K562 (cell line): ENCODE data around the gene IRAK2. TPM values are rescaled to one million over a fixed set of nuclear protein-coding genes. Genes with fewer than 3 reads are reported as not detected.

Experiments
- ATAC-seq: fragments of 200-7000 bp; cut with Tn5 transposase; 3 replicates; pipeline ENCODE4 v1.9.1; 2020; ENCODE audit warnings: moderate library complexity
- BruUV-seq: library from RNA; stranded (reverse); fragments of 400-500 nt; replicated peaks from 2 replicates; lab custom pipeline; 2021; lab: Mats Ljungman, UMichigan
- CTCF ChIA-PET: fragments of 300-600 bp; formaldehyde crosslinking; extraction: SDS; loops from one replicate; lab custom pipeline; 2021; ENCODE audit warnings: low intra/inter-chr PET ratio; lab: Yijun Ruan, JAX
- POLR2A ChIA-PET: fragments of 300-600, 350-650 bp; sonication (Branson Sonifier 250); formaldehyde crosslinking; extraction: SDS; loops from one replicate; lab custom pipeline; 2021; ENCODE audit warnings: antibody characterized with exemption, inconsistent platforms; lab: Yijun Ruan, JAX
- DNase-seq, 4 experiments: peaks; one replicate each; pipeline versions ENCODE4 v3.0.0 to v3.0.0-alpha.2; 2011 to 2018; ENCODE audit warnings: low spot score in 3 of 4, mixed read lengths in 3 of 4; ENCODE audit errors: extremely low read depth in 1 of 4
- FAIRE-seq: peaks from 2 replicates; lab custom pipeline; 2011; peaks lifted over from hg19 to GRCh38; lab: Jason Lieb, UNC
- H2AFZ ChIP-seq: 2 replicates; pipeline ENCODE4 v1.6.0; 2011; ENCODE audit warnings: low read depth, low read length, control low read depth, inconsistent platforms
- H3K27ac ChIP-seq: fragments of 200-600 bp; 3 replicates; pipeline ENCODE4 v1.8.0; 2011; ENCODE audit warnings: low read depth, mild to moderate bottlenecking, control low read depth, inconsistent platforms, low read length, moderate library complexity, mixed read lengths; ENCODE audit errors: extremely low read depth
- H3K27me3 ChIP-seq, 2 experiments: fragments of 300-600 bp in 1 of 2; 2 replicates in 1 of 2; 3 replicates in 1 of 2; pipeline versions ENCODE4 v1.6.0 to v1.8.0; 2011; ENCODE audit warnings: inconsistent platforms in 2 of 2, low read length in 2 of 2, mild to moderate bottlenecking in 1 of 2, mixed read lengths in 1 of 2, moderate library complexity in 1 of 2; ENCODE audit not compliant: control insufficient read depth in 2 of 2, insufficient read depth in 2 of 2
- H3K36me3 ChIP-seq: fragments of 300-600 bp; 3 replicates; pipeline ENCODE4 v1.8.0; 2011; ENCODE audit warnings: mild to moderate bottlenecking, low read length, inconsistent platforms; ENCODE audit not compliant: control insufficient read depth, insufficient read depth
- H3K4me1 ChIP-seq, 2 experiments: fragments of 200-600 bp in 1 of 2; replicated peaks in 1 of 2; 2 replicates in 1 of 2; 3 replicates in 1 of 2; pipeline versions ENCODE4 v1.5.1 to v1.8.0; 2011; ENCODE audit warnings: inconsistent platforms in 2 of 2, low read length in 2 of 2, mild to moderate bottlenecking in 1 of 2, mixed read lengths in 1 of 2, moderate library complexity in 1 of 2; ENCODE audit not compliant: control insufficient read depth in 2 of 2, insufficient read depth in 2 of 2
- H3K4me2 ChIP-seq: 2 replicates; pipeline ENCODE4 v1.6.1; 2011; ENCODE audit warnings: low read length, control low read depth, inconsistent platforms, mixed read lengths; ENCODE audit not compliant: insufficient read depth
- H3K4me3 ChIP-seq: fragments of 200-600 bp; sonication (generic), shearing (Covaris generic); 2 replicates; pipeline ENCODE4 v1.5.1; 2016; ENCODE audit warnings: control low read depth, inconsistent platforms
- H3K79me2 ChIP-seq: fragments of 200-600 bp; 3 replicates; pipeline ENCODE4 v1.8.0; 2011; ENCODE audit warnings: low read length, inconsistent platforms; ENCODE audit not compliant: control insufficient read depth, insufficient read depth
- H3K9ac ChIP-seq, 2 experiments: 2 replicates each; pipeline versions ENCODE4 v1.6.0 to v1.6.1; 2011; ENCODE audit warnings: low read depth in 2 of 2, low read length in 2 of 2, control low read depth in 1 of 2, inconsistent platforms in 1 of 2, mild to moderate bottlenecking in 1 of 2, mixed read lengths in 1 of 2; ENCODE audit not compliant: insufficient read depth in 1 of 2
- H3K9me1 ChIP-seq: one replicate; pipeline ENCODE4 v1.6.0; 2011; ENCODE audit warnings: inconsistent platforms, mild to moderate bottlenecking, low read length, moderate library complexity; ENCODE audit not compliant: control insufficient read depth, insufficient read depth
- H3K9me3 ChIP-seq: replicated peaks from 2 replicates; pipeline ENCODE4 v1.5.1; 2011; ENCODE audit warnings: low read depth, low read length, inconsistent platforms; ENCODE audit not compliant: control insufficient read depth, insufficient read depth
- H4K20me1 ChIP-seq: replicated peaks from 2 replicates; pipeline ENCODE4 v1.6.1; 2011; ENCODE audit warnings: low read length, inconsistent platforms, mixed read lengths; ENCODE audit not compliant: control insufficient read depth, insufficient read depth
- ARID1B ChIP-seq: fragments of 450-650 bp; IDR thresholded peaks from 2 replicates; pipeline ENCODE4 v1.6.1; 2016; ENCODE audit warnings: antibody characterized with exemption, mild to moderate bottlenecking, inconsistent platforms
- DMBX1 ChIP-seq: fragments of 250-450 bp; sonication (Bioruptor Pico); IDR thresholded peaks from 2 replicates; pipeline ENCODE4 v1.8.0; 2022; ENCODE audit warnings: inconsistent platforms, mild to moderate bottlenecking, moderate library complexity, borderline replicate concordance
- FOXK1 ChIP-seq: sonication (generic); formaldehyde crosslinking; IDR thresholded peaks from 2 replicates; pipeline ENCODE4 v1.8.0; 2022; ENCODE audit warnings: missing genetic modification reagents, mild to moderate bottlenecking, borderline replicate concordance
- GABPB1 ChIP-seq: sonication (generic); formaldehyde crosslinking; IDR thresholded peaks from 2 replicates; pipeline ENCODE4 v1.8.0; 2022; ENCODE audit warnings: mild to moderate bottlenecking, missing genetic modification reagents
- POLR2AphosphoS2 ChIP-seq: IDR thresholded peaks from 2 replicates; pipeline ENCODE4 v1.6.1; 2012; ENCODE audit warnings: low read length, improper control_type of control experiment
- SREBF2 ChIP-seq: sonication (generic); formaldehyde crosslinking; IDR thresholded peaks from 2 replicates; pipeline ENCODE4 v1.4.0; 2020; ENCODE audit warnings: mild to moderate bottlenecking, missing genetic modification reagents
- ZNF316 ChIP-seq: fragments of 450-650 bp; IDR thresholded peaks from 2 replicates; pipeline ENCODE4 v1.6.1; 2016
- ZNF583 ChIP-seq: fragments of 250-450 bp; sonication (Bioruptor Pico); IDR thresholded peaks from 2 replicates; pipeline ENCODE4 v1.4.0; 2020
- WGBS: fragments of 100-300 bp; shearing (Covaris generic); methylation state at CpG from one replicate; pipeline ENCODE4 v1.1.6; 2016; ENCODE audit warnings: low coverage, mixed read lengths; ENCODE audit not compliant: insufficient coverage; ENCODE audit errors: missing lambda C conversion rate; 5-methylcytosine and 5-hydroxymethylcytosine counted together
- in situ Hi-C: fragments of 300-500 bp; cut with MboI; formaldehyde crosslinking; loops from 4 replicates; pipeline ENCODE4 v1.15.0; 2018; ENCODE audit warnings: inconsistent platforms, mixed read lengths
- intact Hi-C: fragments of 100-400 bp; cut with micrococcal nuclease; formaldehyde crosslinking; loops from 2 replicates; pipeline ENCODE4 v1.14.2; 2022
- polyA plus RNA-seq, 8 experiments: library from polyadenylated mRNA; depleted of rRNA in 4 of 8; stranded (reverse) in 5 of 8; unstranded in 3 of 8; fragments of >200 nt; fragmentation: Nextera tagmentation in 2 of 8; fragmentation: Illumina TruSeq in 1 of 8; extraction: Ambion mirVana in 2 of 8; extraction: Trizol in 1 of 8; gene quantifications; 2 replicates each; pipeline versions ENCODE4 v1.2.1 to v1.2.3, GENCODE V29; 2011 to 2014; ENCODE audit warnings: inconsistent platforms in 1 of 8, missing spikeins in 1 of 8
- total RNA-seq, 7 experiments: library from RNA; depleted of rRNA in 6 of 7; stranded (reverse); fragments of >200 nt in 6 of 7; fragmentation: Illumina TruSeq in 2 of 7; extraction: Trizol in 2 of 7; gene quantifications; 2 replicates each; pipeline versions ENCODE4 v1.2.1 to v1.2.3, GENCODE V29; 2011 to 2021; ENCODE audit warnings: low replicate concordance in 1 of 7
- TF ChIP-seq, protein P1 (sequence below): fragments of 250-450 bp; sonication (Bioruptor Pico); IDR thresholded peaks from 2 replicates; pipeline ENCODE4 v1.8.0; 2021; ENCODE audit warnings: moderate library complexity, mild to moderate bottlenecking, inconsistent platforms
- TF ChIP-seq, protein P2 (sequence below), 2 experiments: fragments of 450-650 bp; IDR thresholded peaks; 2 replicates each; pipeline ENCODE4 v1.6.1; 2016; ENCODE audit warnings: mild to moderate bottlenecking in 2 of 2, borderline replicate concordance in 1 of 2, low read depth in 1 of 2, moderate library complexity in 1 of 2

The IRAK2 gene
- total and polyA plus RNA-seq, 9 of the 15 experiments (the other 6 are each of a cell fraction or from before 2014, with no cell fraction given), result 0.42 to 4.4 (median 2.7) TPM

DNA sequence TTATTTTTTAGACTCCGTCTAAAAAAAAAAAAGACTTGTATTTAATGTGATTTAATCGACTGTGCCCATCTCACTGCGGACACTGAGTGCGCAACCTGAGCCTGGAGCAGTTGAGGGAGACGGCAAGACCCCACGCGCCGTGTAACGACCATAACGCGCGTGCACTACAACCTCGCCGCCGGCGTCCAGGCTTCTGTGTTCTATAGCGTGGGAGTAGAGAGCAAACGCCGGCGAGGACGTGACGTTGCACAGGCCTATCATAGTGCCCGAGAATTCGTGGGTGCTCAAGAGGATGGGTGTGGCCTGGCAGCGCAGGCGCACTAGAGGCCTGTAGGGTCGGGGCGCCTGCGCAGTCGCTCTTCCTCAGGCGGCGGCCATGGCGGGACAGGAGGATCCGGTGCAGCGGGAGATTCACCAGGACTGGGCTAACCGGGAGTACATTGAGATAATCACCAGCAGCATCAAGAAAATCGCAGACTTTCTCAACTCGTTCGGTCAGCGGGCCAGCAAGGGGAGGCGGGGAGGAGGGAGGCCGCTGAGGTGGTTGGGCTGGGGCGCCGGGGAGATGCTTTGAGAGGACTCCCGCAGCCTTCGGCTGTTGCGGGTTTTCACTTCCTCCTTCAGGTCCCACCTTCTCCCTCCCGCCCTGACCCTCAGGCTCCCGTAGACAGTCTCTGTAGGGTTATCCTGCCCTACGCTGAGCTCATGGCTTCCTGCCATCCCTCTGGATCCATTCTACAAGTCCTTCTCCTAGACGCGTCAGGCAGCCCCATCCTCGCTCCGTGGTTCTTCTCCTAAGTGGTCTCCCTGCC, 49.2 kb upstream of the IRAK2 start, which contains the start of gene BRK1:
TSS of gene BRK1 (plus strand) at position 350 of the 812 bp plus-strand sequence. CDS start at position 377, 27 bp downstream.
- no peaks in the 10 kb centered on the region for H3K9me1 ChIP-seq
- CTCF ChIA-PET, result interaction anchor here (0.6 kb wide), 2 partner anchors 138 to 161 kb away, joined by 4 to 5 read pairs; no protein-coding TSS in a partner anchor
- no peaks in the 10 kb centered on the region for H3K9me3 ChIP-seq
- ATAC-seq, result peak; percentile 95
- peaks cover 25% of the 10 kb centered on the region; the same call in 2 of the 3 replicates for H3K36me3 ChIP-seq
- POLR2A ChIA-PET, result interaction anchor here (0.6 to 1.6 kb wide), 9 partner anchors 9 to 183 kb away, joined by 3 to 5 read pairs (median 3); partner anchors contain the start of gene VHL
- intact Hi-C loops, result loop anchor here (1.0 kb wide), 1 partner anchor 26 kb away; the partner anchor contains the start of gene VHL
- peak within 1 kb of the TSS; percentile 77 to 96 for H3K9ac ChIP-seq
- BruUV-seq, result no TSS peak
- peaks cover 10% of the 10 kb centered on the region; the same call in 1 of the 2 replicates for H4K20me1 ChIP-seq
- H3K27me3 ChIP-seq, result no peaks in the 10 kb centered on the region
- DNase-seq, result peak; percentile 99 to 100 (median 100)
- H3K4me1 ChIP-seq, result peaks cover 9 to 14% of the 10 kb centered on the region in 2 experiments; a peak in 3 of 5 replicates
- H2AFZ ChIP-seq, result peak within 1 kb of the TSS; percentile 93
- peak within 1 kb of the TSS; percentile 67 for H3K4me3 ChIP-seq
- peak within 1 kb of the TSS; percentile 78 for H3K27ac ChIP-seq
- peak within 1 kb of the TSS; percentile 100 for H3K4me2 ChIP-seq
- H3K79me2 ChIP-seq, result peaks cover 50% of the 10 kb centered on the region
- peak; percentile 93 for FAIRE-seq
- in situ Hi-C loops, result no loop called here
- under 1% methylated on average over 53 of the region's 54 CpGs for WGBS
- TF ChIP-seq ZNF583 (CRISPR knock-in tag) (0 out of 2 replicates have a peak, but pooled peaks have one; percentile 30), ZNF316 (no peak), POLR2AphosphoS2 (peak; percentile 93; the same call in 1 of the 2 replicates), DMBX1 (CRISPR knock-in tag) (peak; percentile 55; the same call in 1 of the 2 replicates), GABPB1 (CRISPR knock-in tag) (peak; percentile 71; the same call in 1 of the 2 replicates), SREBF2 (CRISPR knock-in tag) (no peak), FOXK1 (no peak), ARID1B (peak; percentile 37; the same call in 1 of the 2 replicates)
- TF ChIP-seq, protein P1, sequence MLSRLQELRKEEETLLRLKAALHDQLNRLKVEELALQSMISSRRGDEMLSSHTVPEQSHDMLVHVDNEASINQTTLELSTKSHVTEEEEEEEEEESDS, result no peak
- TF ChIP-seq, protein P2, sequence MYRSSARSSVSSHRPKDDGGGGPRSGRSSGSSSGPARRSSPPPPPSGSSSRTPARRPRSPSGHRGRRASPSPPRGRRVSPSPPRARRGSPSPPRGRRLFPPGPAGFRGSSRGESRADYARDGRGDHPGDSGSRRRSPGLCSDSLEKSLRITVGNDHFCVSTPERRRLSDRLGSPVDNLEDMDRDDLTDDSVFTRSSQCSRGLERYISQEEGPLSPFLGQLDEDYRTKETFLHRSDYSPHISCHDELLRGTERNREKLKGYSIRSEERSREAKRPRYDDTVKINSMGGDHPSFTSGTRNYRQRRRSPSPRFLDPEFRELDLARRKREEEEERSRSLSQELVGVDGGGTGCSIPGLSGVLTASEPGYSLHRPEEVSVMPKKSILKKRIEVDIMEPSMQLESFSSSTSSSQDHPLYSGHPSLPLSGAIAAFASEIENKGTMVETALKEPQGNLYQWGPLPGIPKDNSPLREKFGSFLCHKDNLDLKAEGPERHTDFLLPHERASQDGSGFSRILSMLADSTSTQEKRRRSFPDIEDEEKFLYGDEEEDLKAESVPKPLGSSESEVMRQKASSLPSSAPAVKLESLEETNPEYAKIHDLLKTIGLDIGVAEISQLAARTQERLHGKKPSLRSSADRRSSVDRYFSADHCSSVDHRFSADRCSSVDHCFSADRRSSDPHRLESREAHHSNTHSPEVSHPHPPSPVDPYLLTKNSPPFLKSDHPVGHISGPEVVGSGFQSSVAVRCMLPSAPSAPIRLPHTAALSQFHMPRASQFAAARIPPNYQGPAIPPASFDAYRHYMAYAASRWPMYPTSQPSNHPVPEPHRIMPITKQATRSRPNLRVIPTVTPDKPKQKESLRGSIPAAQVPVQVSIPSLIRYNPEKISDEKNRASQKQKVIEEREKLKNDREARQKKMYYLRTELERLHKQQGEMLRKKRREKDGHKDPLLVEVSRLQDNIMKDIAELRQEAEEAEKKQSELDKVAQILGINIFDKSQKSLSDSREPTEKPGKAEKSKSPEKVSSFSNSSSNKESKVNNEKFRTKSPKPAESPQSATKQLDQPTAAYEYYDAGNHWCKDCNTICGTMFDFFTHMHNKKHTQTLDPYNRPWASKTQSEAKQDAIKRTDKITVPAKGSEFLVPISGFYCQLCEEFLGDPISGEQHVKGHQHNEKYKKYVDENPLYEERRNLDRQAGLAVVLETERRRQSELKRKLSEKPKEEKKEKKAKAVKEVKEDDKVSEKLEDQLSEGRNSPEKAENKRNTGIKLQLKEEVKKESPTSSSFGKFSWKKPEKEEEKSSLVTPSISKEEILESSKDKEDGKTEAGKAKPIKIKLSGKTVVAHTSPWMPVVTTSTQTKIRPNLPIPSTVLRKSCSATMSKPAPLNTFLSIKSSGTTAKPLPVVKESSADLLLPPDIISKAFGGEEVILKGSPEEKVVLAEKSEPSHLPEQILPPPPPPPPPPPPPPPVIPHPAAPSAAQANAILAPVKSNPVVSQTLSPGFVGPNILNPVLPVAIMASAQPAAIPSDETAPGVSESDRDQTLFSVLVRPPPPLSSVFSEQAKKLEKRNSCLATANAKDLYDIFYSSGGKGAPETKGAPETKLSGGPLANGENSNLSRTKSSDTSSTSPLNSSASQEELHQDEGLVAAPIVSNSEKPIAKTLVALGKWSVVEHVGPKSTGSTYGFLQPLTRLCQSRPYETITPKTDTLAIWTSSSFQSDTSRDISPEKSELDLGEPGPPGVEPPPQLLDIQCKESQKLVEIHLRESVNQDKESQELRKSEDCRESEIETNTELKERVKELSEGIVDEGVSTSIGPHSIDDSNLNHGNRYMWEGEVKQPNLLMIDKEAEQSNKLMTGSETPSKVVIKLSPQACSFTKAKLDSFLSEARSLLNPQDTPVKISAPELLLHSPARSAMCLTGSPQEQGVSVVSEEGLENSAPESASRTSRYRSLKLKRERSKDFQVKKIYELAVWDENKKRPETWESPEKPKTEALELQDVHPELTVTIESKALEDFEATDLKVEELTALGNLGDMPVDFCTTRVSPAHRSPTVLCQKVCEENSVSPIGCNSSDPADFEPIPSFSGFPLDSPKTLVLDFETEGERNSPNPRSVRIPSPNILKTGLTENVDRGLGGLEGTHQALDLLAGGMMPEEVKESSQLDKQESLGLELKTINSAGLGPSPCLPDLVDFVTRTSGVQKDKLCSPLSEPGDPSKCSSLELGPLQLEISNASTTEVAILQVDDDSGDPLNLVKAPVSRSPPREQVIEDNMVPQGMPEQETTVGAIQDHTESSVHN (IDR thresholded peaks at IDR 0.05; ENCODE audit: borderline replicate concordance in 1 of 2, low read depth in 1 of 2), result no peak
